ENCODE results near the gene FEZ2.

The FEZ2 gene

GRCh38 chr2:36545871-36546416 lies 52.0 kb downstream of the FEZ2 start:
- TF ChIP-seq CTCF (conservative IDR thresholded peaks at IDR 0.05; ENCODE audit: low read length) = peak; percentile 18; the same call in 1 of the 2 replicates
- no peak for DNase-seq (ENCODE audit: low read depth)
- H3K4me3 ChIP-seq (ENCODE audit: low read length) = no peak overlapping the region

GRCh38 chr2:36544638-36545338 lies 53.2 kb downstream of the FEZ2 start:
- DNase-seq (ENCODE audit: low read depth) = no peak
- TF ChIP-seq CTCF (conservative IDR thresholded peaks at IDR 0.05; ENCODE audit: low read length) = peak; percentile 41
- H3K4me3 ChIP-seq (ENCODE audit: low read length) = no peak overlapping the region

GRCh38 chr2:36541891-36542595 lies 55.9 kb downstream of the FEZ2 start:
- no peak for DNase-seq (ENCODE audit: low read depth)
- no peak for TF ChIP-seq CTCF (conservative IDR thresholded peaks at IDR 0.05; ENCODE audit: low read length)
- H3K4me3 ChIP-seq (ENCODE audit: low read length) = no peak overlapping the region

- TF ChIP-seq CTCF (conservative IDR thresholded peaks at IDR 0.05; ENCODE audit: low read length) = no peak
- H3K4me3 ChIP-seq (ENCODE audit: low read length) = no peak overlapping the region
- peak; percentile 63 for DNase-seq (ENCODE audit: low read depth)
Observed at GRCh38 chr2:36540986-36541754, 56.8 kb downstream of the FEZ2 start.

- no peak overlapping the region for H3K4me3 ChIP-seq (ENCODE audit: low read length)
- TF ChIP-seq CTCF (conservative IDR thresholded peaks at IDR 0.05; ENCODE audit: low read length) = no peak
- peak; percentile 54 for DNase-seq (ENCODE audit: low read depth)
Observed at GRCh38 chr2:36539631-36540030, 58.3 kb downstream of the FEZ2 start.

GRCh38 chr2:36538335-36538734 lies 59.6 kb downstream of the FEZ2 start:
- H3K4me3 ChIP-seq (ENCODE audit: low read length) = no peak overlapping the region
- no peak for DNase-seq (ENCODE audit: low read depth)
- no peak for TF ChIP-seq CTCF (conservative IDR thresholded peaks at IDR 0.05; ENCODE audit: low read length)
